Retina (tissue), 1 donor: Measurements from ENCODE around the gene COQ10A.

Experiments used
- DNase-seq: peaks from one replicate; pipeline ENCODE4 v3.0.0-alpha.2; 2016

Gene COQ10A

DNA sequence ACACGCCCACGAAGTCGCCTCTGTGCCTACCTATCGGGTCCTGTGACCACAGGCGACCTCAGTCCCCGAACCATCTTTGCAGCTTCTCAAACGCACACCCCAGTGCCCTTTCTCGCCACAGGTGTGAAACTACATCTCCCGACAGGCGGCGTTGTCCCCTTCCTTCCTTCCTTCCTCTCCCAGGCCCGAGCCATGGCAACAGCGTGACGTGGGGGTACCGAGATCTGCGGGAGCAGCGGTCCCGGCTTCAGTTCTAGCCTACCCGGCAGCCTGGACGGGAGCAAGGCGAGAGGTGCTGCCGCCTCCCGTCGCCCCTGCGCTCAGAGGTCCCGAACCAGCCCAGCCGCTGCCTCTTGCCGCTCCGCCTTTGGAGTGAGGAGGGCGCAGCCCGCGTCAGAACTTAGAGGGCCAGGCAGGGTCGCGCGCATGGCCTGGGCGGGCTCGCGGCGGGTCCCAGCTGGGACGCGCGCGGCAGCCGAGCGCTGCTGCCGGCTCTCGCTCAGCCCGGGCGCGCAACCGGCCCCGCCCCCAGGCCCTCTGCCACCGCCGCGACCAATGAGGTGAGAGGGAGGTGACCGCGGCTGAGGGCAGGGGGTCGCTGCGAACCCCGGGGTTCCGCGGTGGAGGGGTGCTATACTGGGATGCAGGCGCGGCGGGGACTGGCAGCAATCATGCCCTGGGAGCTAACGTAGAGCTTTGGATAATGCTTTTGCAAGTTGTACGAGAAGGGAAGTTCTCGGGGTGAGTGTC lies at the start of gene COQ10A:
TSS of gene COQ10A (plus strand) at position 250 of the 750 bp plus-strand sequence. CDS start at position 427, 177 bp downstream.
- peak; percentile 98 for DNase-seq

- no peak for DNase-seq
Observed at GRCh38 chr12:56219840-56220239, 46.9 kb upstream of the COQ10A start.

- DNase-seq: no peak
Observed at GRCh38 chr12:56220611-56221231, 46.0 kb upstream of the COQ10A start.

DNA sequence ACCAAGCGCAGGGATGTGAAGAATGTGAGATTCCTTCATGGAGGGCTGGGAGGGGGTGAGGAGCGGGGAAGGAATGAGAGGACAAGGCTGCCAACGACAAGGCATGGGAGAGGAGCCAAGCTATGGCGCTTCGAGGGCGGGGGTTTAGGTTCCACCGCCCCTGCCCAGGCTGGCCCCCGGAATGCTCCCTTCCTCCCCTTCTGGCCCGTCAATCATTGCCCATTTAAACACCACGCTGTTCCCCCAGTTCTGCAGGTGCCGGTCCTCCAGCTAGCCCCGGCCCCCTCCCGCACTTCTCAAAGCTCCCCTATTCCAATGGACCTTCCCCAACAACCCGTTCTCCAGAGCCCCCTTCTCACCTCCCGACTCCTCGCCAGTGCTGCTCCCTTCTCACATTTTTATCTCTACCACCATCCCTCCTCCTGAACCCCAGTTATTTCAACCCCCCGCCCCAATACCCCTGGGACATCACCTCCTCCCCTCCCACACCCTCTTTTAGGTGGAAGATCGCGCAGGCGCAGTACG lies 45.4 kb upstream of the COQ10A start:
- DNase-seq: peak; percentile 78

GRCh38 chr12:56221757-56222530 lies 44.8 kb upstream of the COQ10A start, which contains the start of gene RNF41:
Gene RNF41, minus strand, starts transcription at chr12:56221922. Its CDS starts 7,875 bp downstream, at chr12:56214047.
- peak; percentile 99 for DNase-seq

- no peak for DNase-seq
Observed at GRCh38 chr12:56222531-56222895, 44.2 kb upstream of the COQ10A start.

DNA sequence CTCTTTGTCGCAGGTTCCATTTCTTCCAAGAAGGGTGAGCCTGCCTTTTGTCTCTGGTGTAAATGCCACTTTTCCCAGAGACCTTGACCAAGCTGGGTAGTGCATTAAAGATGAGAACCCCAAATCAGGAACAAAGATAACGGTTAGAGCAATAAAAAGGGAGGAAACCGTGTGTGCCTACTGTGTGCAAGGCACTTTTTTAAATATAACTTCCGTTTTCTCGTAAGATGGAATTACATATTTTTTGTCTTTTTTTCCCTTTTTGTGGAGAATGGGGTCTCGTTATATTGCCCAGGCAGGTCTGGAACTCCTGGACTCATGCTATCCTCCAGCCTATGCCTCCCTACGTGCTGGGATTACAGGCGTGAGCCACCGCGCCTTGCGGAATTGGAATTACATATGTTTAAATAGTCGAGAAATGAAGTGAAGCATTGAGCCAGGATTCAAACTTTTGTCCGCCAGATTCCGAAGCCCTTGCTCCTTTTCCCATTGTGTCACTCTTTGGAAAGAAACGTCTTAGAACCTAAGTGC lies 43.1 kb upstream of the COQ10A start:
- DNase-seq: no peak

- peak; percentile 97 for DNase-seq
Observed at GRCh38 chr12:56224102-56224701, 42.5 kb upstream of the COQ10A start, which contains the start of gene NABP2. Gene NABP2, plus strand, starts transcription at chr12:56224342. Its CDS starts 515 bp downstream, at chr12:56224857.

- no peak for DNase-seq
Observed at GRCh38 chr12:56224954-56225353, 41.8 kb upstream of the COQ10A start.

DNA sequence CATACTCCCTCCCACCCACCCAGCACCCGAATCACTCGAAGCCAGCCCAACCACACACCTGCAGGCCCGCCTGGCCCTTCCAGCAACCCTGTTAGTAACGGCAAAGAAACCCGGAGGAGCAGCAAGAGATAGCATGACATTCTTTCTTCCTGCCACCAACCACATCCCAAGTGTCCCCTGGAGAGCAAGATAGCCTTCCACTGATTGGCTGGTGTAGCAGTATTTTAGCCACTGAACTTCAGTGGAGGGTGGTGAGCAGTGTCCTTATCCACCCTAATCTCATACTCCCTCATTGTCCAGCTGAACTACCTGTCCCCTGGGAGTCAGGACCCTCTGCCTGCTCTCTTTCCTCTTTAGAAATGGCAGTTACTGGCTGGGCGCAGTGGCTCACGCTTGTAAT lies 37.7 kb upstream of the COQ10A start:
- no peak for DNase-seq

GRCh38 chr12:56229916-56230431 lies 36.8 kb upstream of the COQ10A start, which contains the start of gene SLC39A5:
Gene SLC39A5, plus strand, starts transcription at chr12:56230051. Its CDS starts 1,224 bp downstream, at chr12:56231275.
- DNase-seq: no peak

DNA sequence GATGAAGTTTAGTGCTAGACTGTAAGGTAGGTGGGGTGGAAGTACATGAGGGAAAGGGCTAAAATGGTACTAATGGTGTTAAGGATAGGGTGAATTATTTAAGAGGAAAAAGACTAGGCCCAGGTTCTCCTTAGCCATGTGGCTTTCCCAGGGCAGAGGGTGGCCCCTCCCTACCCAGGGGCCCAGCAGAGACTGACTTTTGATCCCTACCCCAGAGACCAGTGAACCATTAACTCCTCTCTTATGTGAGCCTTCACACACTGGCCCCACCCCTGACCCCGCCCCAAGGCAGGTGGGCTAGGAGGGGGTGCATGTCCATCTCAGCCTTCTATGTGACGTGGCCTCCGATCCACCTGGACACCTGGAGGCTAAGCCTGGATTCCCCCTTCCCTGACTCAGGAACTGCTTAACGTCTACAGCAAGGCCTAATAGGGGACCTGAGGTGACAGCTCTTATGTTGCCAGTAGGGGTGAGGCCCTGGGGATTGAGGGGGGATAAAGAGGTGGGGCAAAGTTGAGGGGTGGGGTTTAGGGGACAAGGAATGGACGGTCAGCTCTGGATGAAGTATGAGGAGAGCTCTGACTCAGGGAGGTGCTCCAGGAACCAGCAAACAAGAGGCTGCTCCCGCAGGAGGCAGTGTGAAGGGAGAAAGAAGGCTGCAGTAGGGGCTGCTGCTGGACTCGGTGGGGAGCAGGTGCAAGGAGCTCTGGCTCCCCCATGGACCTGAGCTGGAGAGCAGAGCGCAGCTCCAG lies 36.1 kb upstream of the COQ10A start:
- no peak for DNase-seq

DNA sequence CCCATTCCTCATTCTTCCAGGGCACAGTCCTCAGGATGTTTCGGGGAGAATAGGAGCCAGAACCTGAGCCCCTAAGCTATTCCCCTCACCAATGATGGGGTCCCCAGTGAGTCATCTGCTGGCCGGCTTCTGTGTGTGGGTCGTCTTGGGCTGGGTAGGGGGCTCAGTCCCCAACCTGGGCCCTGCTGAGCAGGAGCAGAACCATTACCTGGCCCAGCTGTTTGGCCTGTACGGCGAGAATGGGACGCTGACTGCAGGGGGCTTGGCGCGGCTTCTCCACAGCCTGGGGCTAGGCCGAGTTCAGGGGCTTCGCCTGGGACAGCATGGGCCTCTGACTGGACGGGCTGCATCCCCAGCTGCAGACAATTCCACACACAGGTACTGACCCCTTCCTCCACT lies 35.6 kb upstream of the COQ10A start:
- DNase-seq: no peak

DNA sequence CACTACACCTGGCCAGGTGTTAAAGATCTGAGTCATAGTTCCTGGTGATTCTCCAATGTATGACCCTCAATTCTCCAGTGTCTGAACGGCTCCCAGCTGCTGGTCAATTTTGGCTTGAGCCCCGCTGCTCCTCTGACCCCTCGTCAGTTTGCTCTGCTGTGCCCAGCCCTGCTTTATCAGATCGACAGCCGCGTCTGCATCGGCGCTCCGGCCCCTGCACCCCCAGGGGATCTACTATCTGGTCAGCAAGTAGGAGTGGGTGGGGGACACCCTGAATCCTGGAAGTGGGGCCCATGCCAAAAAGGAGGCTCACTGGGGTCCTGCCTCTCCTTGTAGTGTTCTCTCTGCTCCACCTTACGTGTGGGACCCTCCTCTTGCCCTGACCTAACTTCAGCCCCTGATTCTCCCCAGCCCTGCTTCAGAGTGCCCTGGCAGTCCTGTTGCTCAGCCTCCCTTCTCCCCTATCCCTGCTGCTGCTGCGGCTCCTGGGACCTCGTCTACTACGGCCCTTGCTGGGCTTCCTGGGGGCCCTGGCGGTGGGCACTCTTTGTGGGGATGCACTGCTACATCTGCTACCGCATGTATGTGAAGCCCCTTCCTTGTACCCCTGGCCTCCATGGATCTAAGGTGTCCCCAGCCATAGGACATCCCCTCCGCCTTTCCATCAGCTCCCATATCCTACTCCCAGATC lies 31.9 kb upstream of the COQ10A start:
- DNase-seq: no peak

DNA sequence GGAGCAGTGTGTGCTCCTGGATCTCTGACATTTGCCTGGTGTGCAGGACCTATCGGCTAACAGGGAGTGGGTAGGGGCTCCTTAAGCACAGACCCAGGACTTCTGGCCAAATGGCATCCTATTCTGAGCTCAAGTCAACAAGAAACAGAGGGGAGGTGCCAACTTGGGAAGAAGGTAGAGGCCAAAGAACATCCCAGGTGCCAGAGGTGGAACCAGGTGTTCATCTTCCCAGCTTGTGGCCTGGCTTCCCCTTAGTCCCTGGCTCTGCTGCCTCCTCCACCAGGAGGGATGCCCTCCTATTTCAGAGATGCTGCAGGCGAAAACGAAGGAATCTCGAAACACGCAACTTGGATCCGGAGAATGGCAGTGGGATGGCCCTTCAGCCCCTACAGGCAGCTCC lies 30.7 kb upstream of the COQ10A start:
- DNase-seq: no peak

DNA sequence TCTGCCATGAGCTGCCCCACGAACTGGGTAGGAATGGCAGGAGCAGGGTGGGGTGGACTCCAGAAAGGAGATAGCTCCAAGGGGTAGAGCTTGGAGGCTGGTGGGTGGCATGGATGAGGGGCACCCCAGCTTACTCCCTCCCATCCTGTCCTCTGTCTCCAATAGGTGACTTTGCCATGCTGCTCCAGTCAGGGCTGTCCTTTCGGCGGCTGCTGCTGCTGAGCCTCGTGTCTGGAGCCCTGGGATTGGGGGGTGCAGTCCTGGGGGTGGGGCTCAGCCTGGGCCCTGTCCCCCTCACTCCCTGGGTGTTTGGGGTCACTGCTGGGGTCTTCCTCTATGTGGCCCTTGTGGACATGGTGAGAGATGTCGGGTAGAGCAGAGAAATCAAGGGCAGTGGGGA lies 29.8 kb upstream of the COQ10A start:
- no peak for DNase-seq

- DNase-seq: no peak
Observed at GRCh38 chr12:56237552-56237951, 29.2 kb upstream of the COQ10A start.

DNA sequence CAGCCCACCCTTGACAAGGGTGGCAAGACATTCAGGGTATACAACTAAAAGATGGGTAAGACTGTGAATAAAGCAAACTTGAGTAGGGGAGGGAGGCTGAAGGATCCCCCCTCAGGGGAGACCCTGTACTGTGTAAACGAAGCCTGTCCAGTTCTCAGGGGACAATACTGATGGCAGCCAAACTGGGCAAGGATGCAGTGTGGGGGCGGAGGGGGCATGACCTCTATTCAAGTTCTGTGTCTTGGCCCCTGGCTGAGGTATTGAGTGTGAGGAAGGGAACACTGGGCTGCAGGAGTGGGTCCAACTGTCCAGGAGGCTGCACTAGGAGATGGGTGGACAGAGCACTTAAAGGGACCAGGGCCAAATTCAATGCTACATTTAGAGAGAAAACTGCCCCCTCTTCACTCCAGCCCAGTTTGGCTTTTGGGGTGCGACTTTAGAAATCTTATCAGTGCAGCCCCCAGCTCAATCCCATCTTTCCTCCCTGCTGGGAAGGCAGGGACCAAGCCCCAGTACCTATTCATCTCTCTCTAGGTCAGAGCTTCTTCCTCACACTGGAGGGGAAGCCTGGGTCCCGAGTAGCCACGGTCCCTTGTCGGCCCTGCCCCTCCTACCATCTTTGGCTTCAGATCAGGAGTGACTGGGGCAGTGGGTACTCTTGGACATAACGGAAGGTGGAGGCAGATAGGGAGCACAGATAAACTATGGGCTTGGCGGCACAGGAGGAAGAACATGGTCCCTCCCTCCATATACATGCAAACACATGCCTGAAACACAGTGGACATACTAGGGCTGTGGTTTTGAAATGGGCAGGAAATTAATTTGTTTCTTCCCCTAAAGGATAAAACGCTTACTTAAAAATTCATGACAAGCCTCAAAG lies 25.1 kb upstream of the COQ10A start:
- no peak for DNase-seq

- no peak for DNase-seq
Observed at GRCh38 chr12:56242986-56243385, 23.8 kb upstream of the COQ10A start.

DNA sequence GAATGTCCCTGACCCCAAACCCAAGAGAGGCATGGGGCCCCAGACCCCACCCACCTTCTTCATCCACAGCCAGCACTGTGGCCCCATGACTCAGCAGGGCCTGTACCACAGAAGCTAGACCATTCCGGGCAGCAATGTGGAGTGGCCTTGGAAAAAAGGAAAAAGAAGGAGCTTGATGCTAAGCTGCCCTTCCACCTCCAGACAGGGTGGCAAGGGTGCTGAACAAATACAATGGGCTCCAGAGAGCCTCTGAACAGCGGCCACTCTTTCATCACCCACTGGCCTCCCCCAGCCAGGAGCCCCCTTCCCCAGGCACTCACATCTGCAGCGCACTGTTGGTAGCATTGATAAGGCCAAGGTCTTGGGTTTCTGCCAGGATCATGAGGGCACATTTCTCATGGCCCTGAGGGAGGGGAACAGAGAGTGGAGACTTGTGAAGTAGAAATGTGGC lies 23.0 kb upstream of the COQ10A start:
- no peak for DNase-seq
